CD4-positive, alpha-beta T cell (primary cell): Measurements from ENCODE around the gene TULP4. TPM values are rescaled to one million over a fixed set of nuclear protein-coding genes. Genes with fewer than 3 reads are reported as not detected.

ENCODE experiments used
- ATAC-seq: fragments of 200-7000 bp; cut with Tn5 transposase; one replicate; pipeline ENCODE4 v1.10.0; 2022; ENCODE audit warnings: mild to moderate bottlenecking; ENCODE audit not compliant: poor library complexity
- CTCF ChIA-PET: fragments of 350-600 bp; sonication (Branson Sonifier 250); formaldehyde crosslinking; loops from one replicate; lab custom pipeline; 2021; ENCODE audit warnings: antibody characterized with exemption, inconsistent platforms; lab: Charles Lee
- POLR2A ChIA-PET: fragments of 350-600 bp; sonication (Branson Sonifier 250); formaldehyde crosslinking; loops from one replicate; lab custom pipeline; 2021; ENCODE audit warnings: antibody characterized with exemption, inconsistent platforms; lab: Charles Lee
- DNase-seq, 14 experiments: peaks; one replicate each; pipeline ENCODE4 v3.0.0-alpha.2; 2013 to 2020; ENCODE audit warnings: mixed read lengths in 2 of 14
- H3K27ac ChIP-seq, 2 donors: one replicate each; pipeline versions ENCODE4 v1.5.1 to v1.7.0; 2013; ENCODE audit warnings: low read length in 2 of 2, low read depth in 1 of 2, mild to moderate bottlenecking in 1 of 2
- H3K27me3 ChIP-seq, 2 experiments: 1 replicate in 1 of 2; 2 replicates in 1 of 2; pipeline versions ENCODE4 v1.6.1 to v1.7.0; 2013; ENCODE audit warnings: low read length in 2 of 2, control low read depth in 1 of 2, mild to moderate bottlenecking in 1 of 2, moderate library complexity in 1 of 2; ENCODE audit not compliant: insufficient read depth in 2 of 2, control insufficient read depth in 1 of 2
- H3K36me3 ChIP-seq: one replicate; pipeline ENCODE4 v1.6.1; 2013; ENCODE audit warnings: low read length, control low read depth; ENCODE audit not compliant: insufficient read depth
- H3K4me1 ChIP-seq: one replicate; pipeline ENCODE4 v1.6.1; 2013; ENCODE audit warnings: low read length, control low read depth; ENCODE audit not compliant: insufficient read depth
- H3K4me3 ChIP-seq: one replicate; pipeline ENCODE4 v1.5.1; 2013; ENCODE audit warnings: mild to moderate bottlenecking, low read length, moderate library complexity
- H3K9me3 ChIP-seq, 2 experiments: 1 replicate in 1 of 2; 2 replicates in 1 of 2; pipeline versions ENCODE4 v1.6.1 to v1.7.0; 2013; ENCODE audit warnings: low read length in 2 of 2, mild to moderate bottlenecking in 2 of 2, control low read depth in 1 of 2, moderate library complexity in 1 of 2; ENCODE audit not compliant: control insufficient read depth in 1 of 2, insufficient read depth in 1 of 2
- H3K27ac Mint-ChIP-seq: one replicate; pipeline ENCODE4 v1.8.0; 2020; ENCODE audit warnings: mixed read lengths
- H3K27me3 Mint-ChIP-seq: one replicate; pipeline ENCODE4 v1.8.0; 2021; ENCODE audit warnings: mixed read lengths
- H3K36me3 Mint-ChIP-seq: one replicate; pipeline ENCODE4 v1.8.0; 2021; ENCODE audit warnings: low read depth, mixed read lengths
- H3K4me1 Mint-ChIP-seq: one replicate; pipeline ENCODE4 v1.8.0; 2021; ENCODE audit warnings: low read depth, mixed read lengths
- H3K4me3 Mint-ChIP-seq: one replicate; pipeline ENCODE4 v1.8.0; 2020; ENCODE audit warnings: mild to moderate bottlenecking, mixed read lengths
- H3K9me3 Mint-ChIP-seq: one replicate; pipeline ENCODE4 v1.8.0; 2020; ENCODE audit warnings: mixed read lengths
- intact Hi-C, 2 experiments: fragments of 100-400 bp; cut with DNase I in 1 of 2; cut with micrococcal nuclease in 1 of 2; formaldehyde crosslinking; loops; one replicate each; pipeline versions ENCODE4 v1.15.1 to v1.9.0; 2023 to 2025; cut with DNase I, micrococcal nuclease
- total RNA-seq, 174 experiments: library from RNA in 2 of 174; stranded (reverse) in 2 of 174; gene quantifications; one replicate each; pipeline ENCODE4 v1.2.3 and lab custom pipeline; 2021 to 2026
- TF ChIP-seq, protein P1 (sequence below): fragments of 200-600 bp; IDR thresholded peaks from one replicate; pipeline ENCODE4 v1.8.0; 2022; ENCODE audit warnings: antibody characterized with exemption, mild to moderate bottlenecking

Gene TULP4
- total RNA-seq, 2 experiments from 2014 or later = 66.1 to 68.2 TPM

DNA sequence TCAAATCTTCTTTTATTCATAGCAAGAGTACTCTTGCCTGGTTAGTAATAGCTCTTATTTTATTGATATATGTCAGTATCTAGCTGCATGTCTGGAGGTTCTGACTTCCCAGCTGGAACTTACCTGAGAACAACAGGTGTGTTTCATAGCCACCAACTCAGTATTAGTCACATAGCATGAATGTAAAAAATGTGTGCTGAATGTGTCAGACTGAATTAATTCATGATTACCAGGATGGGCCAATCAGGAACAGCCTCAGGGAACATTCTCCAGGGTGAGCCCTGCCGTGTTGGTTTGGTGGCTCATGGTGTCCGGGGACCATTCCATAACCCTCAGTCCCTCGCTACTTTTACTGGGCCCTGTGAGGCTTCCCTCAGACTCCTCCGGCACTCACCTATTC, 99.7 kb downstream of the TULP4 start:
- Histone ChIP-seq H3K27me3 (no peaks in the 10 kb centered on the region), H3K4me1 (peaks cover 2% of the 10 kb centered on the region), H3K9me3 (no peaks in the 10 kb centered on the region), H3K27ac (no peak overlapping the region), H3K36me3 (peaks cover 26% of the 10 kb centered on the region), H3K4me3 (no peak overlapping the region)
- H3K27me3 Mint-ChIP-seq = no peaks in the 10 kb centered on the region
- TF ChIP-seq, protein P1, sequence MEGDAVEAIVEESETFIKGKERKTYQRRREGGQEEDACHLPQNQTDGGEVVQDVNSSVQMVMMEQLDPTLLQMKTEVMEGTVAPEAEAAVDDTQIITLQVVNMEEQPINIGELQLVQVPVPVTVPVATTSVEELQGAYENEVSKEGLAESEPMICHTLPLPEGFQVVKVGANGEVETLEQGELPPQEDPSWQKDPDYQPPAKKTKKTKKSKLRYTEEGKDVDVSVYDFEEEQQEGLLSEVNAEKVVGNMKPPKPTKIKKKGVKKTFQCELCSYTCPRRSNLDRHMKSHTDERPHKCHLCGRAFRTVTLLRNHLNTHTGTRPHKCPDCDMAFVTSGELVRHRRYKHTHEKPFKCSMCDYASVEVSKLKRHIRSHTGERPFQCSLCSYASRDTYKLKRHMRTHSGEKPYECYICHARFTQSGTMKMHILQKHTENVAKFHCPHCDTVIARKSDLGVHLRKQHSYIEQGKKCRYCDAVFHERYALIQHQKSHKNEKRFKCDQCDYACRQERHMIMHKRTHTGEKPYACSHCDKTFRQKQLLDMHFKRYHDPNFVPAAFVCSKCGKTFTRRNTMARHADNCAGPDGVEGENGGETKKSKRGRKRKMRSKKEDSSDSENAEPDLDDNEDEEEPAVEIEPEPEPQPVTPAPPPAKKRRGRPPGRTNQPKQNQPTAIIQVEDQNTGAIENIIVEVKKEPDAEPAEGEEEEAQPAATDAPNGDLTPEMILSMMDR = no peak
- no peak for DNase-seq
- intact Hi-C loops = no loop called here
- H3K4me1 Mint-ChIP-seq = peaks cover 13% of the 10 kb centered on the region
- H3K27ac Mint-ChIP-seq = no peak overlapping the region
- ChIA-PET POLR2A (no interaction called here), CTCF (interaction anchor here (0.8 to 1.9 kb wide), 2 partner anchors 14 to 18 kb away, joined by 3 to 6 read pairs; no protein-coding TSS in a partner anchor)
- peaks cover 37% of the 10 kb centered on the region for H3K36me3 Mint-ChIP-seq
- no peak for ATAC-seq
- no peaks in the 10 kb centered on the region for H3K9me3 Mint-ChIP-seq
- H3K4me3 Mint-ChIP-seq = no peak overlapping the region

DNA sequence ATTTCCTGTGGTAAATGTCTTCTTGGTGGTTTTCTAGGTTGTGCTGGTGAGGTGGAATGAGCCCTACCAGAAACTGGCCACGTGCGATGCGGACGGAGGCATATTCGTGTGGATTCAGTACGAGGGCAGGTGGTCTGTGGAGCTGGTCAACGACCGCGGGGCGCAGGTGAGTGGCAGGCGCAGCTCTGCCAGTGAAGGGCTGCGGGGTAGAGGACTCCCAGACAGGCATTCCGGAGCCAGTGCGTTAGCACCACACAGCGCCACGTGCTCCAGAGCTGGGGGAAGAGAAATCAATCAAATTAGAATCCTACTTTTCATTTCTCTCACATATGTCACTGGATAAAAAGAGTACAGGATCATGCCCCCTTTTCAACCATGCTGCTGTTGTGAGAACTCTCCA, 100.8 kb downstream of the TULP4 start:
- Mint-ChIP-seq H3K27ac (no peak overlapping the region), H3K27me3 (no peaks in the 10 kb centered on the region), H3K9me3 (no peaks in the 10 kb centered on the region), H3K36me3 (peaks cover 47% of the 10 kb centered on the region), H3K4me3 (no peak overlapping the region), H3K4me1 (peaks cover 11% of the 10 kb centered on the region)
- DNase-seq (no peak), ATAC-seq (no peak)
- intact Hi-C loops = no loop called here
- TF ChIP-seq, protein P1 = no peak
- ChIA-PET CTCF (no interaction called here), POLR2A (no interaction called here)
- peaks cover 2% of the 10 kb centered on the region for H3K4me1 ChIP-seq
- peaks cover 0 to 2% of the 10 kb centered on the region in 2 experiments for H3K9me3 ChIP-seq
- no peak overlapping the region for H3K27ac ChIP-seq
- H3K27me3 ChIP-seq = no peaks in the 10 kb centered on the region
- H3K4me3 ChIP-seq = no peak overlapping the region
- peaks cover 27% of the 10 kb centered on the region for H3K36me3 ChIP-seq

DNA sequence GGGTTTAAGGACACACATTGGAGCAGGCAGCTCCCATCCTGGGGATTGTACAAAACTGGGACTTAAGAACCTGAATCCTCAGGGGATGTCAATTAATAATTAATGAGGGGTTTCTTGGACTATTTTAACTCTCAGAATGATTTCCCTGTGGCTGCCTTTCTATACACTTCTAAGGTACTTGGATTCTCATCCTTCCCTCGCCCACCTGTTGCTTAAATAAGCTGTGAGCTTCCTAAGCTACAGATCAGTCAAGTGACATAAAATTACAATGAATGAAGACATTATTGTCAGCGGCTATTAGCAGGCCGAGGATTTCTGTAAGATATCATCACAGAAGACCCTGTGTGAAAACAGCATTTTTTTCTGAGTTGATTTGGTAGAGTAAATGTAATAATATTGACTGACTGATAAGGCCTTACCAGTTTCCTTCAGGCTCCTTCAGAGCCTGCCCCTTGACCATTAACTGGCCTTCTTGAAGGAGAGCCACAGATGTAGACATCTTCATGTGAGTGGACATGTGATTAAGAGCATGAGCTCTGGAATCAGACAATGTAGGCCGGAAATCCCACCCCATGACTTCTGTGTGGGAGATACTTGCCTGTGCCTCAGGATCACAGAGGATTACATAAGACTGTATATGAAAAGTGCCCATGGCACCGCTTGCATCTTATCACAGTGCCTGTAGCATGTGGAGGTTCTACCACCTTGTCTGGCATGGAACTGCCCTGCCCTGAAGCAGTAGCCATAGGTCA, 101.7 kb downstream of the TULP4 start:
- H3K9me3 Mint-ChIP-seq = no peaks in the 10 kb centered on the region
- no peak overlapping the region for H3K4me3 Mint-ChIP-seq
- peaks cover 47% of the 10 kb centered on the region for H3K36me3 Mint-ChIP-seq
- Histone ChIP-seq H3K9me3 (peaks cover 0 to 4% of the 10 kb centered on the region in 2 experiments), H3K4me1 (peaks cover 2% of the 10 kb centered on the region), H3K36me3 (peaks cover 27% of the 10 kb centered on the region), H3K27me3 (no peaks in the 10 kb centered on the region), H3K4me3 (no peak overlapping the region), H3K27ac (no peak overlapping the region)
- CTCF ChIA-PET = no interaction called here
- no peak overlapping the region for H3K27ac Mint-ChIP-seq
- TF ChIP-seq, protein P1 = no peak
- POLR2A ChIA-PET = no interaction called here
- H3K27me3 Mint-ChIP-seq = no peaks in the 10 kb centered on the region
- peaks cover 6% of the 10 kb centered on the region for H3K4me1 Mint-ChIP-seq
- intact Hi-C loops = no loop called here
- DNase-seq (no peak), ATAC-seq (no peak)
